Neural crest cell (in vitro differentiated cells): Measurements from ENCODE around the gene SIPA1L3. TPM values are rescaled to one million over a fixed set of nuclear protein-coding genes. Genes with fewer than 3 reads are reported as not detected.

Experiments used
- DNase-seq: peaks from one replicate; pipeline ENCODE4 v3.0.0; 2021; ENCODE audit warnings: low read depth, mixed read lengths, low spot score
- H3K27ac Mint-ChIP-seq: one replicate; pipeline ENCODE4 v1.8.0; 2021; ENCODE audit warnings: mild to moderate bottlenecking, mixed read lengths; ENCODE audit not compliant: unreplicated experiment
- H3K27me3 Mint-ChIP-seq: 2 replicates; pipeline ENCODE4 v1.8.0; 2021; ENCODE audit warnings: low read depth, mild to moderate bottlenecking, mixed read lengths
- H3K36me3 Mint-ChIP-seq: 2 replicates; pipeline ENCODE4 v1.8.0; 2021; ENCODE audit warnings: low read depth, mild to moderate bottlenecking, mixed read lengths
- H3K4me1 Mint-ChIP-seq: 2 replicates; pipeline ENCODE4 v1.8.0; 2021; ENCODE audit warnings: mixed read lengths
- H3K4me3 Mint-ChIP-seq: one replicate; pipeline ENCODE4 v1.8.0; 2021; ENCODE audit warnings: mild to moderate bottlenecking, mixed read lengths
- H3K9me3 Mint-ChIP-seq: 2 replicates; pipeline ENCODE4 v1.8.0; 2021; ENCODE audit warnings: mixed read lengths
- CTCF ChIP-seq: fragments of 200-600 bp; sonication (generic); conservative IDR thresholded peaks from 2 replicates; pipeline ENCODE4 v1.5.0; 2021; ENCODE audit warnings: antibody characterized with exemption, mild to moderate bottlenecking
- total RNA-seq: library from RNA; stranded (reverse); gene quantifications from 2 replicates; pipeline ENCODE4 v1.2.1, GENCODE V29; 2021

The SIPA1L3 gene
- total RNA-seq, 1 donor from 2014 or later = 41.2 TPM

GRCh38 chr19:38130399-38130798 is 223.4 kb downstream of the SIPA1L3 start:
- peaks cover 7% of the 10 kb centered on the region for H3K4me1 Mint-ChIP-seq
- TF ChIP-seq CTCF = no peak
- peak overlapping the region; percentile 90 for H3K27ac Mint-ChIP-seq

GRCh38 chr19:38132781-38133180 is 225.8 kb downstream of the SIPA1L3 start:
- Mint-ChIP-seq H3K9me3 (no peaks in the 10 kb centered on the region), H3K4me3 (no peak overlapping the region), H3K4me1 (peaks cover 7% of the 10 kb centered on the region), H3K27ac (no peak overlapping the region), H3K27me3 (no peaks in the 10 kb centered on the region), H3K36me3 (peaks cover 3% of the 10 kb centered on the region)
- no peak for DNase-seq
- no peak for TF ChIP-seq CTCF

More at GRCh38 chr19:38130399-38130798, 223.4 kb downstream of the SIPA1L3 start:
- no peaks in the 10 kb centered on the region for H3K9me3 Mint-ChIP-seq
- H3K27me3 Mint-ChIP-seq = no peaks in the 10 kb centered on the region
- H3K36me3 Mint-ChIP-seq = peaks cover 10% of the 10 kb centered on the region
- no peak overlapping the region for H3K4me3 Mint-ChIP-seq
- no peak for DNase-seq

- Mint-ChIP-seq H3K9me3 (no peaks in the 10 kb centered on the region), H3K36me3 (peaks cover 3% of the 10 kb centered on the region), H3K27ac (no peak overlapping the region), H3K4me1 (peaks cover 7% of the 10 kb centered on the region), H3K27me3 (no peaks in the 10 kb centered on the region), H3K4me3 (no peak overlapping the region)
- TF ChIP-seq CTCF = no peak
- DNase-seq = no peak
These were observed 226.3 kb downstream of the SIPA1L3 start for GRCh38 chr19:38133319-38133718.

GRCh38 chr19:38134540-38135149 is 227.6 kb downstream of the SIPA1L3 start:
- H3K9me3 Mint-ChIP-seq = no peaks in the 10 kb centered on the region
- H3K27ac Mint-ChIP-seq = no peak overlapping the region
- peak; percentile 69 for TF ChIP-seq CTCF
- no peaks in the 10 kb centered on the region for H3K36me3 Mint-ChIP-seq
- H3K27me3 Mint-ChIP-seq = no peaks in the 10 kb centered on the region
- peak; percentile 57 for DNase-seq
- H3K4me3 Mint-ChIP-seq = no peak overlapping the region
- peaks cover 10% of the 10 kb centered on the region for H3K4me1 Mint-ChIP-seq

GRCh38 chr19:38135150-38135998 is 228.4 kb downstream of the SIPA1L3 start:
- peaks cover 11% of the 10 kb centered on the region for H3K4me1 Mint-ChIP-seq
- H3K9me3 Mint-ChIP-seq = no peaks in the 10 kb centered on the region
- H3K36me3 Mint-ChIP-seq = no peaks in the 10 kb centered on the region
- no peak for DNase-seq
- no peak overlapping the region for H3K4me3 Mint-ChIP-seq
- H3K27ac Mint-ChIP-seq = no peak overlapping the region
- no peaks in the 10 kb centered on the region for H3K27me3 Mint-ChIP-seq
- no peak for TF ChIP-seq CTCF
